Umbilical cord (tissue), 1 donor: ENCODE data around the gene DMBX1. TPM values are rescaled to one million over a fixed set of nuclear protein-coding genes. Genes with fewer than 3 reads are reported as not detected.

Experiments used
- total RNA-seq: library from RNA; depleted of rRNA; stranded (reverse); fragments of >200 nt; gene quantifications from one replicate; pipeline ENCODE4 v1.2.3, GENCODE V29; 2014; ENCODE audit warnings: low replicate concordance; ENCODE audit not compliant: insufficient read depth

DMBX1 gene
- total RNA-seq, 1 donor from 2014 or later: 1.4 TPM

Other genes with a start within 250 kb of the DMBX1 start
- not detected for gene RAD54L, start 242.1 kb upstream of the DMBX1 start, total RNA-seq
- gene LRRC41, start 186.2 kb upstream of the DMBX1 start, total RNA-seq: 47.7 TPM
- gene UQCRH, start 186.1 kb upstream of the DMBX1 start, total RNA-seq: 218 TPM
- gene NSUN4, start 149.0 kb upstream of the DMBX1 start, total RNA-seq: 40.0 TPM
- 0.72 TPM for gene FAAH, start 95.5 kb upstream of the DMBX1 start, total RNA-seq
- gene KNCN, start 61.8 kb downstream of the DMBX1 start, total RNA-seq: not detected
- gene MKNK1, start 114.4 kb downstream of the DMBX1 start, total RNA-seq: 23.4 TPM
- 21.9 TPM for gene MOB3C, start 127.0 kb downstream of the DMBX1 start, total RNA-seq
- 28.4 TPM for gene ATPAF1, start 178.5 kb downstream of the DMBX1 start, total RNA-seq
- gene TEX38, start 182.0 kb downstream of the DMBX1 start, total RNA-seq: 4.3 TPM
- 59.5 TPM for gene EFCAB14, start 229.3 kb downstream of the DMBX1 start, total RNA-seq